ENCODE data around the gene PACS2.

DNA sequence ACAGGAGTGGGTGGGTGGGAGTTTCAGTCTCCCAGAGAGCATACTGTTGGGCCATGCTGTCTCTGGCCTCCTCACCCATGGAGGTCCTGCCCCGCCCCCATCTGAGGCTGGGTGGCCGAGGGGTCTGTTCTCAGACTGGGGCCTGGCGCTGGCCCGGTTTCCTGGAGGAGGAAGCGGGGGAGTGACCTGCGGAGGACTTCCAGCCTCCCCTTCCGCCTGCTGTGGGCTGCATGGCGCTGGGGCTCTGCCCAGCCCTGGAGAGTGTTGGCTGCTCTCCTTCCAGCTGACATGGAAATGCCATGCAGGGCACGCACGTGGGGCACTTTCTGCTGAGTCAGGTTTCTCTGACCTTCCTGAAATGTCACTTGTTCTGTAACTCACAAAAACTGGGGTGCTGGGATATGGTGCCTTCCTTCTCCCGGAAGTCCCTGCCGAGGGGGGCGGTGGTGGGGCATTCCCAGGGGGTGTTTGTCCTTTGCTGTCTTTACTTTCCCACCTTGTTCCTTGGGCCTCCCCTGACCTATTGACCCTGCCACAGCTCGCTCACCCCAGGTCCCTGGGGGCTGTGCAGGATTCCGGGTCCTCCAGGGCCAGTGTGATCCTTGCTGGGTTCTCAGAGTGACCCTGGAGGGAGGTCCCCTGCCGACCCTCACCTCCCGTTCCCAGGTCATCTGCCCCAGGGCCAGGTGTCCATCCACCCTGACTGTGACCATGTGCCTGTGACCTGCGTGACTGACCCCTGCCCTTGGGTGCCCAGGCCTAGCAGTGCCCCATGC is 23.6 kb downstream of the PACS2 start:
- TF ChIP-seq, protein P1, sequence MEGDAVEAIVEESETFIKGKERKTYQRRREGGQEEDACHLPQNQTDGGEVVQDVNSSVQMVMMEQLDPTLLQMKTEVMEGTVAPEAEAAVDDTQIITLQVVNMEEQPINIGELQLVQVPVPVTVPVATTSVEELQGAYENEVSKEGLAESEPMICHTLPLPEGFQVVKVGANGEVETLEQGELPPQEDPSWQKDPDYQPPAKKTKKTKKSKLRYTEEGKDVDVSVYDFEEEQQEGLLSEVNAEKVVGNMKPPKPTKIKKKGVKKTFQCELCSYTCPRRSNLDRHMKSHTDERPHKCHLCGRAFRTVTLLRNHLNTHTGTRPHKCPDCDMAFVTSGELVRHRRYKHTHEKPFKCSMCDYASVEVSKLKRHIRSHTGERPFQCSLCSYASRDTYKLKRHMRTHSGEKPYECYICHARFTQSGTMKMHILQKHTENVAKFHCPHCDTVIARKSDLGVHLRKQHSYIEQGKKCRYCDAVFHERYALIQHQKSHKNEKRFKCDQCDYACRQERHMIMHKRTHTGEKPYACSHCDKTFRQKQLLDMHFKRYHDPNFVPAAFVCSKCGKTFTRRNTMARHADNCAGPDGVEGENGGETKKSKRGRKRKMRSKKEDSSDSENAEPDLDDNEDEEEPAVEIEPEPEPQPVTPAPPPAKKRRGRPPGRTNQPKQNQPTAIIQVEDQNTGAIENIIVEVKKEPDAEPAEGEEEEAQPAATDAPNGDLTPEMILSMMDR (conservative IDR thresholded peaks at IDR 0.05; ENCODE audit: low read depth, low read length), result no peak
- TF ChIP-seq EZH2 (IDR thresholded peaks at IDR 0.05; ENCODE audit: low read length, unreplicated experiment), result no peak
